HG03159 (cell line): ENCODE measurements around the gene FAM53B.

Experiments used
- ATAC-seq: cut with Tn5 transposase; IDR thresholded peaks from one replicate; pipeline ENCODE4 v1.9.1; 2021; ENCODE audit warnings: mild to moderate bottlenecking, moderate library complexity; ENCODE audit not compliant: unreplicated experiment

The FAM53B gene

GRCh38 chr10:124709861-124710260 is 34.3 kb downstream of the FAM53B start:
- ATAC-seq, result no peak

- ATAC-seq, result no peak
Observed at GRCh38 chr10:124708922-124709520, 35.2 kb downstream of the FAM53B start.

- ATAC-seq, result no peak
Observed at GRCh38 chr10:124708246-124708779, 35.9 kb downstream of the FAM53B start.

GRCh38 chr10:124707551-124707950 is 36.6 kb downstream of the FAM53B start:
- ATAC-seq, result no peak

GRCh38 chr10:124707144-124707467 is 37.1 kb downstream of the FAM53B start:
- no peak for ATAC-seq

- no peak for ATAC-seq
Observed at GRCh38 chr10:124706462-124707143, 37.6 kb downstream of the FAM53B start.

GRCh38 chr10:124705817-124706461 is 38.2 kb downstream of the FAM53B start:
- no peak for ATAC-seq

GRCh38 chr10:124705381-124705740 is 38.8 kb downstream of the FAM53B start:
- no peak for ATAC-seq

GRCh38 chr10:124704428-124705380 is 39.5 kb downstream of the FAM53B start:
- ATAC-seq, result no peak

GRCh38 chr10:124703778-124704427 is 40.3 kb downstream of the FAM53B start:
- ATAC-seq, result no peak

- ATAC-seq, result no peak
Observed at GRCh38 chr10:124703372-124703771, 40.8 kb downstream of the FAM53B start.

GRCh38 chr10:124701881-124702656 is 42.1 kb downstream of the FAM53B start:
- no peak for ATAC-seq

GRCh38 chr10:124701435-124701834 is 42.7 kb downstream of the FAM53B start:
- no peak for ATAC-seq

GRCh38 chr10:124701038-124701365 is 43.2 kb downstream of the FAM53B start:
- ATAC-seq, result no peak

GRCh38 chr10:124700293-124701037 is 43.7 kb downstream of the FAM53B start:
- no peak for ATAC-seq

GRCh38 chr10:124699471-124700292 is 44.5 kb downstream of the FAM53B start:
- no peak for ATAC-seq

GRCh38 chr10:124698545-124699469 is 45.4 kb downstream of the FAM53B start:
- ATAC-seq, result no peak
